GM18909 (cell line): ENCODE results near the gene NRM.

Source experiments
- ATAC-seq: cut with Tn5 transposase; IDR thresholded peaks from one replicate; pipeline ENCODE4 v1.9.1; 2021; ENCODE audit warnings: mild to moderate bottlenecking; ENCODE audit not compliant: unreplicated experiment, poor library complexity

The NRM gene

DNA sequence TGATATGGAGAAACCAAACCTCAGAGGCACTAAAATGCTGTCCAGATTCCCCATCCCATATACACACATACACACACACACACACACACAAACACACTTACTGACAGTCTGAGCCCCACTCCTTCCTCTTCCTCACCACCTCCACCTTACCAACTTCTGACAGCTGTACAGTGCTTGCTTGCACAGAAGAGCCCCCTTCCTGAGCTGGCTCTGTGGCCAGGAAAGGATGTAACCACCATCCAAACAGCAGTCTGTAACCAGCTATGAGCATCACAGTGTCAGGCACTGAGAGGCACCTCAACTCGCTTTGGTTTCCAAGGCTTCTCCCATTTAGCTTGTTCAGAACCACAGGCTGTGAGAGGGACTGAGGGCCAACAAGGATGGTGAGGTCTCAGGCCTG is 49.7 kb downstream of the NRM start:
- ATAC-seq: no peak

GRCh38 chr6:30640481-30640880 is 50.3 kb downstream of the NRM start:
- no peak for ATAC-seq
